Upper lobe of right lung (tissue), 1 donor: ENCODE data around the gene SCLY. TPM values are rescaled to one million over a fixed set of nuclear protein-coding genes. Genes with fewer than 3 reads are reported as not detected.

Experiments used
- ATAC-seq: fragments of 200-7000 bp; cut with Tn5 transposase; one replicate; pipeline ENCODE4 v1.9.1; 2020; ENCODE audit warnings: mild to moderate bottlenecking, moderate library complexity
- DNase-seq: peaks from one replicate; pipeline ENCODE4 v3.0.0-alpha.2; 2020
- H3K27ac ChIP-seq: fragments of 200-600 bp; one replicate; pipeline ENCODE4 v1.8.0; 2022
- H3K27me3 ChIP-seq: fragments of 200-600 bp; one replicate; pipeline ENCODE4 v1.8.0; 2022; ENCODE audit warnings: mild to moderate bottlenecking
- H3K36me3 ChIP-seq: fragments of 200-600 bp; one replicate; pipeline ENCODE4 v1.8.0; 2022
- H3K4me1 ChIP-seq: fragments of 200-600 bp; one replicate; pipeline ENCODE4 v1.8.0; 2022
- H3K4me3 ChIP-seq: fragments of 200-600 bp; one replicate; pipeline ENCODE4 v1.8.0; 2022; ENCODE audit warnings: mild to moderate bottlenecking
- H3K9me3 ChIP-seq: fragments of 200-600 bp; one replicate; pipeline ENCODE4 v1.8.0; 2022
- CTCF ChIP-seq: fragments of 200-600 bp; IDR thresholded peaks from one replicate; pipeline ENCODE4 v1.8.0; 2022; ENCODE audit warnings: antibody characterized with exemption
- intact Hi-C: fragments of 100-400 bp; cut with DNase I; formaldehyde crosslinking; loops from one replicate; pipeline ENCODE4 v1.11.0; 2022
- total RNA-seq: library from RNA; stranded (reverse); fragmentation: NEBNext Ultra II Directional; extraction: Animal tissue kit (Norgen Biotek cat#: 25700); gene quantifications from one replicate; pipeline ENCODE4 v1.2.1, GENCODE V29; 2021
- donor health status: DM: no; HTN: yes; CAD: no; lungs with severe emphysema.

SCLY gene
- total RNA-seq, 1 donor from 2014 or later = 13.0 TPM

- DNase-seq (no peak), ATAC-seq (no peak)
- H3K27ac ChIP-seq = no peak overlapping the region
- intact Hi-C loops = no loop called here
- no peaks in the 10 kb centered on the region for H3K4me1 ChIP-seq
- no peaks in the 10 kb centered on the region for H3K36me3 ChIP-seq
- no peaks in the 10 kb centered on the region for H3K9me3 ChIP-seq
- no peak for TF ChIP-seq CTCF
- H3K4me3 ChIP-seq = no peak overlapping the region
- no peaks in the 10 kb centered on the region for H3K27me3 ChIP-seq
Measured at GRCh38 chr2:238145046-238145445, 84.2 kb downstream of the SCLY start.

- no peak for TF ChIP-seq CTCF
- DNase-seq (no peak), ATAC-seq (no peak)
- no peaks in the 10 kb centered on the region for H3K9me3 ChIP-seq
- no peak overlapping the region for H3K27ac ChIP-seq
- intact Hi-C loops = no loop called here
- no peak overlapping the region for H3K4me3 ChIP-seq
- no peaks in the 10 kb centered on the region for H3K36me3 ChIP-seq
- H3K4me1 ChIP-seq = no peaks in the 10 kb centered on the region
- H3K27me3 ChIP-seq = no peaks in the 10 kb centered on the region
Measured at GRCh38 chr2:238145851-238146250, 85.0 kb downstream of the SCLY start.

GRCh38 chr2:238146884-238147544 lies 86.2 kb downstream of the SCLY start:
- Histone ChIP-seq H3K27me3 (no peaks in the 10 kb centered on the region), H3K27ac (no peak overlapping the region), H3K36me3 (no peaks in the 10 kb centered on the region), H3K9me3 (no peaks in the 10 kb centered on the region), H3K4me1 (no peaks in the 10 kb centered on the region), H3K4me3 (no peak overlapping the region)
- ATAC-seq = no peak
- no peak for DNase-seq
- intact Hi-C loops = no loop called here
- no peak for TF ChIP-seq CTCF

- intact Hi-C loops = no loop called here
- Histone ChIP-seq H3K9me3 (no peaks in the 10 kb centered on the region), H3K27me3 (no peaks in the 10 kb centered on the region), H3K4me3 (no peak overlapping the region), H3K4me1 (no peaks in the 10 kb centered on the region), H3K36me3 (no peaks in the 10 kb centered on the region), H3K27ac (no peak overlapping the region)
- DNase-seq (no peak), ATAC-seq (no peak)
- no peak for TF ChIP-seq CTCF
Measured at GRCh38 chr2:238148981-238149380, 88.2 kb downstream of the SCLY start.

Other genes starting within 250 kb of the SCLY start
- 11.1 TPM for gene RAMP1, start 201.4 kb upstream of the SCLY start, total RNA-seq
- 51.4 TPM for gene UBE2F, start 94.0 kb upstream of the SCLY start, total RNA-seq
- 0.35 TPM for gene ESPNL, start 39.3 kb downstream of the SCLY start, total RNA-seq
- 0.90 TPM for gene KLHL30, start 77.7 kb downstream of the SCLY start, total RNA-seq
- gene ERFE, start 98.0 kb downstream of the SCLY start, total RNA-seq = not detected
- 47.2 TPM for gene ILKAP, start 142.7 kb downstream of the SCLY start, total RNA-seq
- 7.3 TPM for gene HES6, start 179.0 kb downstream of the SCLY start, total RNA-seq
- 22.7 TPM for gene PER2, start 227.6 kb downstream of the SCLY start, total RNA-seq